Measurements from ENCODE around the gene IFT122. TPM values are rescaled to one million over a fixed set of nuclear protein-coding genes. Genes with fewer than 3 reads are reported as not detected.

IFT122 gene
- total and polyA plus RNA-seq, 2 experiments from 2014 or later: 10.2 to 38.8 TPM

- no peaks in the 10 kb centered on the region for H3K9me3 Mint-ChIP-seq
- Histone ChIP-seq H2AFZ (no peak overlapping the region), H3K4me1 (ENCODE audit: insufficient read depth) (peaks cover 24% of the 10 kb centered on the region), H3K79me2 (replicated peaks; ENCODE audit: insufficient read depth) (peaks cover 57% of the 10 kb centered on the region), H3K27ac (ENCODE audit: low read depth) (no peak overlapping the region), H3K27me3 (ENCODE audit: insufficient read depth) (no peaks in the 10 kb centered on the region), H3K9me2 (ENCODE audit: insufficient read depth) (no peaks in the 10 kb centered on the region), H3K4me3 (peak overlapping the region; percentile 65; the same call in 1 of the 2 replicates), H3F3A (replicated peaks; ENCODE audit: low read depth) (no peaks in the 10 kb centered on the region), H3K4me2 (peak overlapping the region; percentile 82), H3K36me3 (ENCODE audit: insufficient read depth) (peaks cover 14% of the 10 kb centered on the region), H4K20me1 (replicated peaks; ENCODE audit: insufficient read depth) (peaks cover 7% of the 10 kb centered on the region; the same call in 1 of the 2 replicates)
- peaks cover 36% of the 10 kb centered on the region for H3K4me1 Mint-ChIP-seq
- peaks cover 21% of the 10 kb centered on the region for H3K36me3 Mint-ChIP-seq (ENCODE audit: low read depth)
- ATAC-seq (no peak), DNase-seq (ENCODE audit: low spot score) (no peak)
- no peak overlapping the region for H3K27ac Mint-ChIP-seq
- H3K27me3 Mint-ChIP-seq (ENCODE audit: insufficient read depth, low read depth, poor library complexity): peaks cover 8% of the 10 kb centered on the region
- peak overlapping the region; percentile 94; the same call in 2 of the 3 replicates for H3K4me3 Mint-ChIP-seq
- TF ChIP-seq ZNF462 (CRISPR knock-in tag; IDR thresholded peaks at IDR 0.05): no peak
- 0 out of 4 replicates have a peak, but pooled peaks of 1 of the 2 experiments have one; percentile 17 for TF ChIP-seq CTCF (conservative IDR thresholded peaks at IDR 0.05; ENCODE audit: low read depth in 2 of 2)
Observed at GRCh38 chr3:129441782-129442181, 1.8 kb downstream of the IFT122 start.

- Histone ChIP-seq H3K79me2 (replicated peaks; ENCODE audit: insufficient read depth) (peaks cover 51% of the 10 kb centered on the region), H3F3A (replicated peaks; ENCODE audit: low read depth) (no peaks in the 10 kb centered on the region), H4K20me1 (replicated peaks; ENCODE audit: insufficient read depth) (peaks cover 7% of the 10 kb centered on the region; the same call in 1 of the 2 replicates), H3K9me2 (ENCODE audit: insufficient read depth) (no peaks in the 10 kb centered on the region), H3K4me2 (no peak overlapping the region), H3K27ac (ENCODE audit: low read depth) (no peak overlapping the region), H3K36me3 (ENCODE audit: insufficient read depth) (peaks cover 8% of the 10 kb centered on the region; the same call in 1 of the 2 replicates), H2AFZ (no peak overlapping the region), H3K4me1 (ENCODE audit: insufficient read depth) (peaks cover 31% of the 10 kb centered on the region), H3K27me3 (ENCODE audit: insufficient read depth) (no peaks in the 10 kb centered on the region), H3K4me3 (no peak overlapping the region)
- ATAC-seq (no peak), DNase-seq (ENCODE audit: low spot score) (no peak)
- no peak overlapping the region for H3K27ac Mint-ChIP-seq
- peaks cover 15% of the 10 kb centered on the region for H3K36me3 Mint-ChIP-seq (ENCODE audit: low read depth)
- peaks cover 8% of the 10 kb centered on the region for H3K27me3 Mint-ChIP-seq (ENCODE audit: insufficient read depth, low read depth, poor library complexity)
- H3K4me1 Mint-ChIP-seq: peaks cover 42% of the 10 kb centered on the region
- H3K9me3 Mint-ChIP-seq: no peaks in the 10 kb centered on the region
- no peak overlapping the region for H3K4me3 Mint-ChIP-seq
- no peak for TF ChIP-seq ZNF462 (CRISPR knock-in tag; IDR thresholded peaks at IDR 0.05)
- TF ChIP-seq EZH2phosphoT487 (IDR thresholded peaks at IDR 0.05; ENCODE audit: unreplicated experiment): no peak
Observed at GRCh38 chr3:129442486-129442885, 2.5 kb downstream of the IFT122 start.
